RKO (cell line): ENCODE data around the gene GGNBP2.
A peak's percentile ranks its signal among the peaks of the same experiment; 100 is the strongest.
"Not testable (repeated sequence)": the region's sequence is repeated elsewhere in the genome, so short reads cannot be mapped to it uniquely, and the experiment has no call there.

Experiments used
- DNase-seq: peaks from one replicate; pipeline ENCODE4 v3.0.0-alpha.2; 2016; ENCODE audit warnings: low spot score

The GGNBP2 gene

DNA sequence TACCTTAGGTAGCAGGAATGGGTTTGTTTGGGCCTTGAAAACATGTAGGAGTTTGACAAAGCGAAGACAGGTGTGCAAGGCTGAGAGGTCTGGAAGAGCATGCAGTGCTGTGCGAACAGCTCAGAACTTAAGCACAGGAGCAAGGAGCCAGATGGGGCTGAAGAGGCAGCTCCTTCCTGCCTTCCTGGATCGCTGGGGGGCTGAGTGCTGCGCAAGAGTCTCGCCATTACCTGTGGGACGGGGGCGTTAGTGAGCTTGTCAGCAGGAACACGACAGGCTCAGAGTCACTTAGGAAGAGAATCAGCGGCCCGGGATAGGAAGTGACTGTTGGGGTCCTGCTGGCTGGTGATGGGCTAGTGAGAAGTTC lies 56.2 kb downstream of the GGNBP2 start:
- DNase-seq: no peak

DNA sequence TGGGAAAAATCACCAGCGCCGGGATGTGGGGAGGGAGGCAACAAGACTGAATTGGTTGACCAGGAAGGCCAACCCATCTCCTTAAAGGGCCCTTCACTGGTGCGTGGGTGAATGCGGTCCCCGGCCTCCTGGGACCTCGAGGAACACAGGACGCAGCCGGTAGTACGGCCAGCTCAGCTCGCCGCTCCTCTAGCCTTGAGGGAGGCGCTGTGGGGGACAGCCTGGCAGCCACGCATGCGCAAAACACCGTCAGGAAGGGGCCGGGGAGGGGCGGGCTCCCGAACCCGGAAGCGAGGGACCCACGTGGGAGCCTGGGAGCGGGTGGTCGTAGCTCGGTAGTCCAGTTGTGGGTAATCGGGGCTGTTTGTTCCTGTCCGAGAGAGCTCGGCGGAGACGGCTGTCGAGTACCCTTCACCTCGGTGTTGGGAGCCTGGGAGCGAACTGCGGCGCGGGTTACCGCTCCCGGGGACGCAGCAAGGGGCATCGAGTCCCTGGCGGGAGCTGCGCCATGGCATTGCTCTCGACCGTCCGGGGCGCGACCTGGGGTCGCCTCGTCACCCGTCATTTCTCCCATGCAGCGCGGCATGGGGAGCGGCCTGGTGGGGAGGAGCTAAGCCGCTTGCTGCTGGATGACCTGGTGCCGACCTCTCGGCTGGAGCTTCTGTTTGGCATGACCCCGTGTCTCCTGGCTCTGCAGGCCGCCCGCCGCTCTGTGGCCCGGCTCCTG lies 56.7 kb downstream of the GGNBP2 start, which contains the start of gene MRM1:
MRM1 (plus strand) TSS at position 281 of the 727 bp plus-strand sequence; CDS start at position 509, 228 bp downstream.
- peak; percentile 96 for DNase-seq

DNA sequence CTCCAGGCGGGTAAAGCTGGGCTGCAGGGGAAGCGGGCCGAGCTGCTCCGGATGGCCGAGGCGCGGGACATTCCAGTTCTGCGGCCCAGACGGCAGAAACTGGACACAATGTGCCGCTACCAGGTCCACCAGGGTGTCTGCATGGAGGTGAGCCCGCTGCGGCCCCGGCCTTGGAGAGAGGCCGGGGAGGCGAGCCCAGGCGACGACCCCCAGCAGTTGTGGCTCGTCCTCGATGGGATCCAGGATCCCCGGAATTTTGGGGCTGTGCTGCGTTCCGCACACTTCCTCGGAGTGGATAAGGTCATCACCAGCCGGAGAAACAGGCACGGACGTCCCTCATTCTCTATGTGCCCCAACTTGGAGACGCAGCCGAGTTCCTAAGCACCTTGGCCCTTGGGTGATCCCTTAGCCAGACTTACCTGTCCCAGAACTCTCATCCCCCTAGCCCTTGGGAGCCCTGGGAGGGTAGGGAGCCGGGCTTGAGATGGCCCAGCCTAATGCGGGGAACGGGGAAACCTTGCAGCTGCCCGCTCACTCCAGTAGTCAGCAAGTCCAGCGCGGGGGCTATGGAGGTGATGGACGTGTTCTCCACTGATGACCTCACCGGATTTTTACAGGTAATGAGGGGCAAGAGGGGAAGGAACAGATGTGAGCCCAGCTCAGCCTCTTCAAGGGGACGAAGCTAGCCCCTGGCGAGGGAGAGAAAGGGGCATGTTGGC lies 57.5 kb downstream of the GGNBP2 start:
- DNase-seq: peak; percentile 39

DNA sequence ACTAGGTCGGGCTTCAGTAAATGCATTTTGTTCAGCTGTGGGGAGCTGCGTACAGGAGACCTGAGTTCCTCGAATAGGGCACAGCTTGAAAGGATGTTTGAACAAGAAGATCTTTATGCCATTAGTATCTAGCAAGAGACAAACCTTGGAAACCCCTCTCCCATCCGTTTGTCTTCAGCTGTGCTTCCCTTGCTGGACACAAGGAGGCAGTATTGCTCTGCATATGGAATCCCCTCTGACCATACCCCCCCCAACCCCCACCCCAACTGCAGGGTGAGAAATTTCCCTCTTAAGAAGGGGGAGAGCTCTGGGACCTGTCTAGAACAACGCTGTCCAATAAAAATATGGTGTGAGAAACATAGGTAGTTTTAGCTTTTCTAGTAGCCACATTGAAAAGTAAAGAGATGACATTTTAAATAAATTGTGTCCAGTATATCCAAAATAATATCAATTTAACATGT lies 58.2 kb downstream of the GGNBP2 start:
- DNase-seq: peak; percentile 79

DNA sequence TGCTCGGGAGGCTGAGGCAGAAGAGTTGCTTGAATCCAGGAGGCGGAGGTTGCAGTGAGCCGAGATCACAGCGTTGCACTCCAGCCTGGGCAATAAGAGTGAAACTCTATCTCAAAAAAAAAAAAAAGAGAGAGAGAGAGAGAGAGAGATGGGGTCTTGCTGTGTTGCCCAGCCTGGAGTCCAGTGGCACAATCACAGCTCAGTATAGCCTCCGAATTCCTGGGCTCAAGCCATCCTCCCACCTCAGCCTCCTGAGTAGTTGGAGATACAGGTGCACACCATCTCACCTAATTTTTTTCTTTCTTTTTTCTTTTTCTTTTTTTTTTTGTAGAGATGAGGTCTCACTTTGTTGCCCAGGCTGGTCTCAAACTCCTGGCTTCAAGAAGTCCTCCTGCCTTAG lies 60.3 kb downstream of the GGNBP2 start:
- DNase-seq: not testable (repeated sequence)

DNA sequence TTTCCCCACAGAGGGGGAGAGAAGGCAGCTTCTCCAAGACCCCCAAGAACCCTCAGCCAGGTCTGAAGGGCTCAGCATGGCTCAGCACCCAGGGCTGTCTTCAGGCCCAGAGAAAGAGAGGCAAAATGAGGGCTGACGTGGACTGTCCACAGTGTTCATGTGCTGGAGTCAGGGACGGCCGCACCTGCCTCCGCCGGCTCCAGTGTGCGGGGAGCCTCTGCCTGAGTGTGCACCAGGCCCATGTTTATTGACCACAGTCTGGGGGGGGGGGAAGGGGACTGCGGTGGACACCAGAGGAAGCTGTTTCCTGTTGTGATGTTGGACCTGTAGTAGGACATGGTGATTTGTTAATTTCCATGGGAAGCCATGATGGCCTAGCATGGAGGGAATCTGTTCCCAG lies 63.6 kb downstream of the GGNBP2 start:
- no peak for DNase-seq

DNA sequence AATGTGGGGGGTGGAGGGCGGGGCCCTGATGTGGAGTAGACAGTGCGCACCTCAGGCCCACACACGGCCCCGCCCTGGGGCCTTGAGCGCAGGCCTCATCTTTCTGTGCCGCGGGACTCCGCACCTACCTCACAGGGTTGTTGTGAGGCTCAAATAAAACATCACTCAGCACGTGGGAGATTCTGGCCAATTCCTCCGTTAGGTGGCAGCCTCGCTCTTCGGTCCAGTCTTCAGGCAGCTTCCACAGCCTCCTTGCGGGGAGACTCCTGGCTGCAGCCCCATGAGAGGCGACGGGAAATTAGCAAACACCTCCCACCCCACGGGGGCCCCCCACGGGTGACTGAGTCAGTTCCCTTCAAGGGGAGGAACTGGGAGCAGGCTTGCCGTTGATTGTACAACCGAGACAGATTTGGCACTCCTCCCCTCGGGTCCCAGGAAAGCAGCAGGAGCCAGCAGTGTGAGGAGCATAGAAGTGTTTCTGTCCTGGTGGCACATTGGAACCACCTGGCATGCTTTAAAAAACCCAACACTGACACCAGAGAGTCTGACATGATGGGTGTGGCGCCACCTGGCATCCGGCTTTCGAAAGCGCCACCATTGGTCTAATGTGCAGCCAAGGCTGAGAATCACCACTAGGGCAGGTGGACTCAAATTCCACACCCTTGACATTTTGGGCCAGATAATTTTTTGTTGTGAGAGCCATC lies 64.2 kb downstream of the GGNBP2 start:
- peak; percentile 28 for DNase-seq

DNA sequence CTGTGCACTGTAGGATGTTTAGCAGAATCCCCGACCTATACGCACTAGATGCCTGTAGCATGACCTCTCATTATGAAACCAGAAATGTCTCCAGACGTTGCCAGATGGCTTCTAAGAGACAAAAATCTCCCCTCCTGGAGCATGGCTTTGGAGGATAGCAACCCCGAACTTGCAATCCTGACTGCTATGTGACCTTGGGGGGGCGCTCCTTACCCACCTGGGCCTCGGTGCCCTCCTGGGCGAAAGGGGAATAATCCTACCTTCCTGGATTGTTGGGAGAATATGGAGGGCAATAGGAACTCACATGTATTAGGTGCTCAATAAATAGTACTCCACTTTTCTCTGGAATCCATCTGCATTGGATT lies 64.8 kb downstream of the GGNBP2 start:
- no peak for DNase-seq

DNA sequence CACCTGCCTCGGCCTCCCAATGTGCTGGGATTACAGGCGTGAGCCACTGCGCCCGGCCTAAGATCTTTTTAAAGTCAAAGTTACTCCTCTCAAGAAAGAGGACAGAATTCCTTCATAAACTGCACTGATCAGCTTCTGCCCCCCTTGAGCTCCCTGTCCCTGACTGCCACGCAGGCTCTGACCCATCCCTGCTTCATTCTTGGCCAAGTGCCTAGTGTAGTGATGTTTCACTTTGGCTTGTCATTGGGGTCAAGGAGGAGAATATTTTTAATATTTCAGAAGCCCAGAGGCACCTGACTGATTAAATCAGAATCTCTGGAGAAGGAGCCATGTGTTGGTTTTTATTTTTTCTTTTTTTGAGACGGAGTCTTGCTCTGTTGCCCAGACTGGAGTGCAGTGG lies 65.8 kb downstream of the GGNBP2 start:
- no peak for DNase-seq

DNA sequence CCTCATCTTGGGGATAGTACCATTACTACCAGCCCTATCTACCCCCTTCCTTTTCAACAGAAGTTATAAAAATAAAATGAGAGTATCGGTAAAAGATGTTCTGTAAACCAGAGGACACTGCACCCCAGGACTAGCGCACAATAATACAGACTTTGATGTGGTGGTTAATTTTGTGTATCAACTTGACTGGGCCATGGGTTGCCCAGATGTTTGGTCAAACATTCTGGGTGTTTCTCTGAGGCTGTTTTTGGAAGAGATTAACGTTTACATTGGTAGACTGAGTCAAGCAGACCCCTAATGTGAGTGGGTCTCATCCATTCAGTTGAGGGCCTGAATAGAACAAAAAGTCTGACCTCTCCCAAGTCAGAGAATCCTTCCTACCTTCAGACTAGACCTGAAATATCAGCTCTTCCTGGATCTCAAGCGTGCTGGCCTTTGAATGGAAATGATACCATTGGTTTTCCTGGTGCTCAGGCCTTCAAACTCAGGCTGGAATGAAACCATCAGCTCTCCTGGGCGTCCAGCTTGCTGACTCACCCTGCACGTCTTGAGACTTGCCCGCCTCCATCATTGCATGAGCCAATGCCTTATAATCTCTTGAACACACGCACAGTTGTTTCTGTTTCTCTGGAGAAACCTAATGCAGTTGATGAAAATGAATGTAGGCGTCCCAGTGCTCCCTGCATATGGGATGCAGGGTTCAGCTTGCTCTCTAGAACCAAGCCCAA lies 66.8 kb downstream of the GGNBP2 start:
- DNase-seq: peak; percentile 59

DNA sequence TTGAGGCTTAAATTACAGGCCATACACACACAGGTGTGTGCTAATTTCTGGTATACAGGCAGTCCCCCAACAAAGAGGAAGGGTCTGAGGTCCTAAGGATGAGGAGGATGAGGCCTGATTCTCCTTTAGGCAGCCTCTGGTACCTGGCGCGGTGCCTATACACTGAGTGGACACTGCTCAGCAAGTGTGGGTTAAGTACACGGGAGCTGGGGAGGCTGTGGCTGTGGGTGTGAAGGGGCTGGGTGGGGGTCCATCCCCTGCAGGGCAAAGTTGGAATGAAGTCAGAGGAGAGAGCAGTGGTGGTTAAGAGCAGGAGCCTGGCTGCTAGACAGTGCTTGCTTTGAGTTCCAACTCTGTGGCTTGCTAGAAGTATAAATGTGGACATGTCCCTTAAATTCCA lies 67.6 kb downstream of the GGNBP2 start:
- DNase-seq: no peak

DNA sequence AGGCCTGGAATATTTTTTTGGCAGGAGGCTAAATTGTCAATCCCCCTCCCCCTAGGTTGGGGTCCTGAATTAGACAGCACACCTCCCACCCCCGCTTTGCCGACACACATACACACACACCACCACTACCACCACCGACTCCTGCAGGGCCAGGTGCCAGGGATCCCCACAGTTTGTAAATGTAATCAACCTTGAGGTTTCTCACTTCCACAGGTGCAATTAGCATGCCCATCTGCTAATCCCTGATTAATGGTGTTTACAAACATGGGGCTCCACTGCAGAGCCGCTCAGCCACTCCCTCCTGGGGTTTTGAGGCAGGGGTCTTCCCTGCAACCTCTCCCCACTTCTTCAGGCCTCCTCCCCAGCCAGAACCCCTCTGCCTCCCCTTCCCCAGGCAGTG lies 68.4 kb downstream of the GGNBP2 start:
- DNase-seq: no peak

DNA sequence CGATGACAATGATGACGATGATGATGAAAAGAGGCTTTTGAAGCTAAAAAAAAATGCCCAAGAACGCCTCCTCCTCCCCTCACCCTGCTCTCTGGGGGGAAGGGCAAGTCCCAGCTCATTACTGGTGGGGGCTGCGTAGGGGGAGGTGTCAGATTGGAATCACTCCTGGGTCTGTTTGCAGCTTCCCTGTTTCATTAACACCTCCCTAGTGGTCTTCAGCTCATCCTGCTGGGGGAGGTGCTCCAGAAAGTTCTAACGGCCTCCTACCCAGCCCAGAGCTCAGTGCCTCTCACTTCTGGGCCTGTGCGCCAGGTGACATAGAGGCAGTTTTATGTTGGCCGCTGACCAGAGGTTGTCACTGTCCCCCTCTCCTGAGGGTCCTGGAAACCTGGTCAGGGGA lies 69.4 kb downstream of the GGNBP2 start:
- no peak for DNase-seq

DNA sequence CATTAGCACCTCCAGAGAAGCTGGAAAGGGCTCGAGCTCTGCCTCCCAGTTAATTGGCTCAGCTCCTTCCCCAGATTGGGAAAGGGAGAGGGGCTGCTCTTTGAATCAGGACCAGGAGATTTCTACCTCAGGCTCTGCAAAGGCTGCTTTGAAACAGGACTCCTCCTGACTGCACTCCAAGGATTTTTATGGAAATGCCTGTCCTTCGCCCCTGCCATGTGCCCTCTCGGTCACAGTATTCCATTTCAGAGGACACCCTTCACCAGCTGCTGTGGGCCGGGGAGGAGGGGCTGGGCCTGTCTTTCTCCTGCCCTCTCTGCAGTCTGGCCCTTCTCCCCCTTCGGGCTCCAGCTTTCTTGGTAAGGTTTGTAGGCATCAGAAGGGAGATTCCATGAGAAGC lies 70.2 kb downstream of the GGNBP2 start:
- DNase-seq: no peak

DNA sequence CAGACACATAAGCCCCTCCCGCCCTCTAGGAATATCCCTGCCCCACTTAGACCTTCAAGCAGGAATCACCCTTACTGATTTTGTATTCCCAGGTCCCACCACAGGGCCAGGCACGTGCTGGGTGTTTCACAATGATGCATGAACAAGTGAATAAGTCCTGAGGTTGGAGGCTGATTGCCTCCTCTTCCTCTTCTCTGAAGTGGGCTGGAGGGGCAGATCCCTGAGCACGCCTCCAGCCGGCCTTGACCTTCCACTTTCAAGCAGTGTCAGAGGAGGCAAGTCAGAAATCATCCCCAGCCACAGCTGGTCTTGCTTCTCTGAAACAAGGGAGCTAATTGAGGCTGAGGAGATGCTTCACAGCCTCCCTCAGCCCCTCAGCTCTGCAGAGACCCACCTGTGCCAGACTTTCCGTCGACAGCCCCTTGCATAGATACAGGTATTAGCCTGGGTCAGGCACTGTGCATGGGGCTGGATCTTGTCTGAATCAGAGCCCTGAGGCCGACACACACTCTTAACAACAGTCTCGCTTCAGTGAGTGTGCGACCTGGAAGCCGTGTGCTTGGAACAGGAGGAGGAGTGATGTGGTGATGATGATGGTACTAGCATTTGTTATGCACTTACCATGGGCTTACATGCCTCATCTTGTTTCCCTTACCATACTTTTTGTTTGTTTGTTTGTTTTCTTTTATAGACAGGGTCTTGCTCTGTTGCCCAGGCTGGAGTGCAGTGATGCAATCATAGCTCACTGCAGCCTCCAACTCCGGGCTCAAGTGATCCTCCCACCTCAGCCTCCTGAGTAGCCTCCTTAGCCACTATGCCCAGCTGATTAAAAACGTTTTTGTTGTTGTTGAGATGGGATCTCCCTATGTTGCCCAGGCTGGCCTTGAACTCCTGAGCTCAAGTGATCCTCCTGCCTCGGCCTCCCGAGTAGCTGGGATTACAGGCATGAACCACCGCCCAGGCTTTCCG lies 71.6 kb downstream of the GGNBP2 start:
- no peak for DNase-seq

DNA sequence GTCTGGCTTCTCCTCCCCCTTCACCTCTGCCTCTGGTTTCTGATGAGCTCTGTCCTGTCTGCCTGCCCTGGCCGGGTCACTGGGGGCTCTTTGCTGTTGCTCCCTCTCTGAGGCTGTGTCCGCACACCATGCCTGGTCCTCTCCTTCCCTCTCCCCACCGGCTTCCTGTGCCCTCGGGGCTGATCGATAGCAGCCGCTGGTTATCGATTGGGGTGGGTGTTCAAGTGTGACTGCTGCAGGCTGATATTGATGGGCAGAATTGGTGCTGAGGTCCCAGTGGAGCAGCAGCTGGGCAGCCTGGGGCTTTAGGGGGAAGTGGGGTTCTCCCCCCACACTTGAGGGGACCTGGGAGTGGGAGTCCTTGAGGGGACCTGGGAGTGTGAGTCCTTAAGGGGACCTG lies 73.1 kb downstream of the GGNBP2 start:
- no peak for DNase-seq

DNA sequence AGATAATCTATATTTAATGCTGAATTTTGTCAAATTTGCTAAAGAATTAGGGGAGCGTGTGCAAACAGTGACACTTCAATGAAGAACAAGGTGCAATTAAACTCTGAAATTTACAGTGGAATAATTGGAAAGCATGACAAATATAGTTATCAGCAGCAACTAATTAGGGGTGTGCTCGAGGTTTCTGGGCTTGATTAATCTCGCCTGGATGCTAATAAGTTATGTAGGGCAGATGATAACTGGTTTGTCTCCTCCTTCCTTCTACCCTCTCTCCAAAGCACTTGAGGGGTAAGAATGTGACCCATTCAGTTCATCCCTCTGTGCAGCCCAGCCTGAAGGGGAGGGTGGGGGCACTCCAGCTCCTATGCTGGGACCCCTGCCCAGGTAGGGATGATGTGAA lies 78.6 kb downstream of the GGNBP2 start:
- DNase-seq: no peak

DNA sequence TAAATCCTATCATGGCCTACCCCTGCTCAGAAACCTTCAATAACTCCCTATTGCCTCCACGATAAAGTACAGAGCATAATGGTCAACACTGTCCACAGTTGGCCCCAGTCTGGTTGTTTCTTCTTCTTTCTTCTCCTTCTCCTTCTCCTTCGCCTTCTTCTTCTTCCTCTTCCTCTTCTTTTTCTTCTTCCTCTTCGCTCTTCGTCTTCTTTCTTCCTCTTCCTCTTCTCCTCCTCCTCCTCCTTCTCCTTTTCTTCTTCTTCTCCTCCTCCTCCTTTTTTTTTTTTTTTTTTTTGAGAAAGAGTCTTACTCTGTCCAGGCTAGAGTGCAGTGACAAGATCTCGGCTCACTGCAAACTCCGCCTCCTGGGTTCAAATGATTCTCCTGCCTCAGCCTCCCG lies 80.5 kb downstream of the GGNBP2 start:
- no peak for DNase-seq

DNA sequence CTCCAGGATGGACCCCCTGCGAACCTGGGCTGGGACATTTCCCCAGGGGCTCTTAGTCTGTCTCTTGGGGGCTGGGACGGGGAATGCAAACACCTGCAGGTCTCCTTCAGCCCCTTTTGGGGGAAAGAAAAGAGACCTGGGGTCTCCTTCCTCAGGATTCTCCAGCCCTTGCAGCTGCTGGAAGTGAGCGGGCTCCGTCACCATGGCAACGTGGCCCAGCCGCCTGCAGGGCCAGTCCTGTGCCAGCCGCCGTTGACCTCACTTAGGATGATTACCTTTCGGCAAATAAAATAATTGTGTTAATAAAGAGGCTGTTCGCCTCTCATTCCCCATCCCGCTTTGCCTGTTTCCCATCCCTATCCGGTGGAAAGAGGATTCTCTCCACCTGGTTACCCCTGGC lies 82.4 kb downstream of the GGNBP2 start:
- DNase-seq: no peak

DNA sequence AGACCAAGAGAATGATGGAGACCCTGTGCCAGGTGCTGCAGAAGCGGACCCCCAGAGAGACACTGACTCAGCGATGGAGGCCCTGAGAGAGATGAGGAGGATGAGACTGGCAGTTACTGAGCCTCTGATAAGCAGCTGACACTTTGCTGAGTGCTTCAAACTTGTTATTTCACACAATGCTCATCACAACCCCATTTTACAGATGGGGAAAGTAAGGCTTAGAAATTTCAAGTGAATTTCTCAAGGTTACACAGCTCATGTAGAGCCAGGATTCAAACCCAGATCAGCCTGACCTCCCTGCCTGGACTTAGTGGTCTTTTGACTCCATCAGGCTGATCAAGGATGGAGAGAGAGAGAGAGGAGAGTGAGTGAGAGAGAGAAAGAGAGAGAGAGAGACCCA lies 83.9 kb downstream of the GGNBP2 start:
- no peak for DNase-seq

DNA sequence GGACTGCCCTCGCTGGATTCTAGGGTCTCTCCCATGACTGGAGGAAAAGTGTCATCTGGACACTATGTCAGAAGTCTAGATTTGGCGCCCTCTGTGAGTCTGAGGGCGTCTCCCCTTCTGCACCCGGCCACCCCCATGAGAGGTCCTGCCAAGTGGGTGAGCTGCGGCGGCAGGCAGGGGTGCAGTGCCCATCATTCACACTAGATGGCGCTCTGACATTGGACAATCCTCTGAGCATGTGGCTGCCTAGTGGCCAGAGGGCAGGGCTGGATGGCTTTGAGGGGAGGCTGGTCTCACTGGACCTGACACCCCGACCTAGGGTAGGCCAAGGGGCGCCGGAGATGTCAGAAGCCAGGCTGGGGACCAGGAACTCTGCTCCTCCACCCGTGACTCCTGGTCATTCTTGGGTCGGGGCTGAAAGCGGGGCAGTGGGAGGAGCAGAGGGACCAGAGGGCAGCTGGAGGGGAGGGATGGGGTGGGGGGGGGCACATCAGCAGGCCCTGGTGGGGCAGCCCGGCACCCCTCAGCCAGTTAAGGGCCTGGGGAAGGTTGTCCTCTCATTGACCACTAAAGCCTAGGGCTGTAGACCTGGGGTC lies 84.6 kb downstream of the GGNBP2 start:
- DNase-seq: peak; percentile 74
